ENCODE measurements around the gene PSMA5.

GRCh38 chr1:109447524-109447923 lies 21.3 kb upstream of the PSMA5 start:
- TF ChIP-seq CTCF (IDR thresholded peaks at IDR 0.05) (no peak), EZH2 (IDR thresholded peaks at IDR 0.05; ENCODE audit: borderline replicate concordance, insufficient read depth, low read depth, low read length, poor library complexity, severe bottlenecking) (no peak)

All from B cell (primary cell).